Liver (tissue), 9 donors: ENCODE data around the gene TBX1. TPM values are rescaled to one million over a fixed set of nuclear protein-coding genes. Genes with fewer than 3 reads are reported as not detected.
A peak's percentile ranks its signal among the peaks of the same experiment; 100 is the strongest.

Source experiments
- DNase-seq: peaks from one replicate; pipeline ENCODE4 v3.0.0-alpha.2; 2017; ENCODE audit warnings: low spot score
- H3K27ac ChIP-seq, 2 donors: one replicate each; pipeline ENCODE4 v1.7.0; 2013; ENCODE audit warnings: inconsistent platforms in 2 of 2, low read length in 2 of 2, control low read depth in 1 of 2, low read depth in 1 of 2, mild to moderate bottlenecking in 1 of 2
- H3K27me3 ChIP-seq, 4 donors: one replicate each; pipeline versions ENCODE4 v1.6.1 to v1.7.0; 2013; ENCODE audit warnings: low read length in 3 of 4, inconsistent platforms in 1 of 4, mild to moderate bottlenecking in 1 of 4, moderate library complexity in 1 of 4; ENCODE audit not compliant: control insufficient read depth in 4 of 4, insufficient read depth in 4 of 4
- H3K36me3 ChIP-seq, 4 donors: one replicate each; pipeline versions ENCODE4 v1.6.1 to v1.7.0; 2013; ENCODE audit warnings: low read length in 3 of 4, mild to moderate bottlenecking in 3 of 4, low read depth in 1 of 4, moderate library complexity in 1 of 4; ENCODE audit not compliant: control insufficient read depth in 4 of 4, insufficient read depth in 3 of 4
- H3K4me1 ChIP-seq, 4 donors: one replicate each; pipeline versions ENCODE4 v1.6.1 to v1.7.0; 2013; ENCODE audit warnings: low read length in 3 of 4, mild to moderate bottlenecking in 3 of 4, moderate library complexity in 1 of 4; ENCODE audit not compliant: control insufficient read depth in 4 of 4, insufficient read depth in 4 of 4
- H3K4me3 ChIP-seq, 3 donors: one replicate each; pipeline versions ENCODE4 v1.6.1 to v1.7.0; 2013; ENCODE audit warnings: low read length in 3 of 3, control low read depth in 1 of 3, low read depth in 1 of 3, mild to moderate bottlenecking in 1 of 3
- H3K9ac ChIP-seq, 2 donors: one replicate each; pipeline ENCODE4 v1.7.0; 2013; ENCODE audit warnings: low read length in 2 of 2, mild to moderate bottlenecking in 2 of 2, moderate library complexity in 2 of 2, control low read depth in 1 of 2, low read depth in 1 of 2
- H3K9me3 ChIP-seq, 4 donors: one replicate each; pipeline versions ENCODE4 v1.6.1 to v1.7.0; 2013; ENCODE audit warnings: low read length in 3 of 4; ENCODE audit not compliant: control insufficient read depth in 4 of 4
- ATF3 ChIP-seq: IDR thresholded peaks from 2 replicates; pipeline ENCODE4 v1.6.1; 2016; ENCODE audit warnings: antibody characterized with exemption
- CTCF ChIP-seq: fragments of 150-350 bp; IDR thresholded peaks from 2 replicates; pipeline ENCODE4 v1.5.1; 2017; ENCODE audit warnings: improper control_type of control experiment, low read depth, low read length; ENCODE audit not compliant: missing input control
- EGR1 ChIP-seq, 2 donors: IDR thresholded peaks; 2 replicates each; pipeline ENCODE4 v1.6.1; 2016 to 2018; ENCODE audit warnings: antibody characterized with exemption in 2 of 2, low read depth in 2 of 2
- FOXA2 ChIP-seq: IDR thresholded peaks from 2 replicates; pipeline ENCODE4 v1.6.1; 2016; ENCODE audit warnings: antibody characterized with exemption
- GABPA ChIP-seq, 2 donors: IDR thresholded peaks in 1 of 2; conservative IDR thresholded peaks in 1 of 2; 2 replicates each; pipeline ENCODE4 v1.6.1; 2016; ENCODE audit warnings: antibody characterized with exemption in 2 of 2, mild to moderate bottlenecking in 1 of 2, moderate library complexity in 1 of 2
- HNF4A ChIP-seq, 2 donors: conservative IDR thresholded peaks; 2 replicates each; pipeline ENCODE4 v1.6.1; 2016; ENCODE audit warnings: antibody characterized with exemption in 2 of 2, mild to moderate bottlenecking in 2 of 2
- HNF4G ChIP-seq: IDR thresholded peaks from 2 replicates; pipeline ENCODE4 v1.6.1; 2016; ENCODE audit warnings: antibody characterized with exemption
- JUND ChIP-seq, 2 donors: IDR thresholded peaks; 2 replicates each; pipeline ENCODE4 v1.6.1; 2016; ENCODE audit warnings: antibody characterized with exemption in 2 of 2
- MAX ChIP-seq: IDR thresholded peaks from 2 replicates; pipeline ENCODE4 v1.6.1; 2016; ENCODE audit warnings: antibody characterized with exemption
- NR2F2 ChIP-seq: IDR thresholded peaks from 2 replicates; pipeline ENCODE4 v1.6.1; 2016; ENCODE audit warnings: antibody characterized with exemption
- RAD21 ChIP-seq, 2 donors: IDR thresholded peaks; 2 replicates each; pipeline ENCODE4 v1.6.1; 2016; ENCODE audit warnings: antibody characterized with exemption in 2 of 2, mild to moderate bottlenecking in 2 of 2
- REST ChIP-seq: IDR thresholded peaks from 2 replicates; pipeline ENCODE4 v1.6.1; 2016; ENCODE audit warnings: antibody characterized with exemption, mild to moderate bottlenecking
- RXRA ChIP-seq, 2 donors: IDR thresholded peaks; 2 replicates each; pipeline ENCODE4 v1.6.1; 2017 to 2018; ENCODE audit warnings: antibody characterized with exemption in 2 of 2, mild to moderate bottlenecking in 1 of 2
- SP1 ChIP-seq: IDR thresholded peaks from 2 replicates; pipeline ENCODE4 v1.6.1; 2018; ENCODE audit warnings: antibody characterized with exemption, mild to moderate bottlenecking
- TAF1 ChIP-seq: conservative IDR thresholded peaks from 2 replicates; pipeline ENCODE4 v1.6.1; 2016; ENCODE audit warnings: antibody characterized with exemption, mild to moderate bottlenecking
- YY1 ChIP-seq: IDR thresholded peaks from 2 replicates; pipeline ENCODE4 v1.6.1; 2016; ENCODE audit warnings: antibody characterized with exemption, mild to moderate bottlenecking
- ZBTB33 ChIP-seq: IDR thresholded peaks from 2 replicates; pipeline ENCODE4 v1.6.1; 2016; ENCODE audit warnings: antibody characterized with exemption
- WGBS: extraction: QIAGEN DNeasy Blood & Tissue Kit; methylation state at CpG from one replicate; pipeline ENCODE4 v1.1.7; 2013; 5-methylcytosine and 5-hydroxymethylcytosine counted together
- polyA plus RNA-seq, 2 donors: library from polyadenylated mRNA; stranded (reverse) in 1 of 2; unstranded in 1 of 2; fragments of 200-250 nt in 1 of 2; fragments of >200 nt in 1 of 2; fragmentation: Nextera tagmentation in 1 of 2; extraction: Ambion mirVana in 1 of 2; gene quantifications; one replicate each; pipeline versions ENCODE4 v1.2.1 to v1.2.3, GENCODE V29; 2013 to 2015
- total RNA-seq, 2 donors: library from RNA; depleted of rRNA; stranded (reverse); fragments of >200 nt; gene quantifications; one replicate each; pipeline ENCODE4 v1.2.3, GENCODE V29; 2014
- donor health status: healthy.
- donor health status: healthy.
- donor health status: healthy.
- donor health status: healthy.
- donor health status: healthy.

Gene TBX1
- total and polyA plus RNA-seq, 4 donors: 0.17 to 0.18 TPM; not detected in 2

- WGBS: 34% methylated on average over 16 of the region's 16 CpGs
- Histone ChIP-seq H3K36me3 (no peaks in the 10 kb centered on the region), H3K4me3 (peak overlapping the region in 1 of 3 donors; percentile 43), H3K9me3 (no peaks in the 10 kb centered on the region), H3K4me1 (peaks cover 8 to 31% (median 13%) of the 10 kb centered on the region in 4 donors), H3K9ac (no peak overlapping the region), H3K27me3 (peaks cover 4 to 15% (median 12%) of the 10 kb centered on the region in 4 donors), H3K27ac (no peak overlapping the region)
- no peak for DNase-seq
- TF ChIP-seq ATF3: no peak
Observed at GRCh38 chr22:19757140-19757984, 3.2 kb upstream of the TBX1 start.

GRCh38 chr22:19757985-19758895 is 2.3 kb upstream of the TBX1 start:
- peaks cover 8 to 31% (median 13%) of the 10 kb centered on the region in 4 donors for H3K4me1 ChIP-seq
- no peak overlapping the region for H3K9ac ChIP-seq
- 42% methylated on average over 43 of the region's 43 CpGs for WGBS
- no peak overlapping the region for H3K27ac ChIP-seq
- TF ChIP-seq RXRA (IDR thresholded peaks at IDR 0.05) (no peak), RAD21 (IDR thresholded peaks at IDR 0.05) (no peak), TAF1 (no peak), HNF4A (conservative IDR thresholded peaks at IDR 0.05) (no peak), JUND (IDR thresholded peaks at IDR 0.05) (no peak), HNF4G (no peak), GABPA (IDR thresholded peaks at IDR 0.05 in 1 of 2, conservative IDR thresholded peaks at IDR 0.05 in 1 of 2) (no peak), NR2F2 (no peak), REST (no peak), MAX (no peak), ZBTB33 (no peak), EGR1 (IDR thresholded peaks at IDR 0.05; ENCODE audit: low read depth in 2 of 2) (no peak), FOXA2 (no peak), YY1 (no peak), SP1 (no peak), CTCF (no peak)
- no peak for DNase-seq
- no peaks in the 10 kb centered on the region for H3K36me3 ChIP-seq
- no peaks in the 10 kb centered on the region for H3K9me3 ChIP-seq
- no peak overlapping the region for H3K4me3 ChIP-seq
- peaks cover 2 to 15% (median 10%) of the 10 kb centered on the region in 4 donors for H3K27me3 ChIP-seq
